Left ventricle myocardium inferior (tissue), 1 donor: ENCODE data around the gene KRT84. TPM values are rescaled to one million over a fixed set of nuclear protein-coding genes. Genes with fewer than 3 reads are reported as not detected.
A peak's percentile ranks its signal among the peaks of the same experiment; 100 is the strongest.

ENCODE experiments used
- DNase-seq: peaks from one replicate; pipeline ENCODE4 v3.0.0-alpha.2; 2020
- H3K27ac ChIP-seq: fragments of 200-600 bp; replicated peaks from 2 replicates; pipeline ENCODE4 v1.8.0; 2021
- H3K27me3 ChIP-seq: fragments of 200-600 bp; 2 replicates; pipeline ENCODE4 v1.8.0; 2021; ENCODE audit warnings: low read depth
- H3K36me3 ChIP-seq: fragments of 200-600 bp; 2 replicates; pipeline ENCODE4 v1.8.0; 2021
- H3K4me1 ChIP-seq: fragments of 200-600 bp; 2 replicates; pipeline ENCODE4 v1.8.0; 2021
- H3K4me3 ChIP-seq: fragments of 200-600 bp; 2 replicates; pipeline ENCODE4 v1.8.0; 2021; ENCODE audit warnings: mild to moderate bottlenecking, moderate library complexity
- H3K9me3 ChIP-seq: fragments of 200-600 bp; replicated peaks from 2 replicates; pipeline ENCODE4 v1.8.0; 2021
- intact Hi-C: fragments of 100-400 bp; cut with micrococcal nuclease; formaldehyde crosslinking; loops from one replicate; pipeline ENCODE4 v1.11.0; 2022
- total RNA-seq: library from RNA; stranded (reverse); fragmentation: NEBNext Ultra II Directional; extraction: Animal tissue kit (Norgen Biotek cat#: 25700); gene quantifications from one replicate; pipeline ENCODE4 v1.2.1, GENCODE V29; 2021
- TF ChIP-seq, protein P1 (sequence below): fragments of 200-600 bp; IDR thresholded peaks from 2 replicates; pipeline ENCODE4 v1.8.0; 2021; ENCODE audit warnings: antibody characterized with exemption, mild to moderate bottlenecking, borderline replicate concordance
- donor health status: DM: no; HTN: yes; CAD: no; lungs with severe emphysema.

Gene KRT84
- total RNA-seq, 1 donor from 2014 or later, result not detected

DNA sequence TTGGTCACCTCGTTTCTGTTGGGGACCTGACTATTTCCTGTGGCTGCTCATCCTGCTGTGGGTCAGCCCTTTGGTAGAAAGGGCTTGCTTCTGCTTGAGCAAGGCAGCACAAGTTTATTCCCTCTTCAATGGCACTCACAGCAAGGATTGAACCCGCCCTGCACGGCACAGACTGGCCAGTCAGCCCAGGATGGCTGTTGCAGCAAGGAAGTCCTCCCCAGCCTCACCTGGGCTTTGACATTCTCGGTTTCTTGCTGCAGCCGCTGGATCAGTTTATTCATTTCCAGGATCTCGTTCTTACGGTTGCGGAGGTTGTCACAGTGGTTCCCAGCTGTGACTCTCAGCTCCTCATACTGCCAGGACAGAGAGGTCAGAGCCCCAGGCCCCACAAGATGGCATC lies 11.2 kb upstream of the KRT84 start:
- DNase-seq, result no peak
- Histone ChIP-seq H3K36me3 (no peaks in the 10 kb centered on the region), H3K27me3 (peaks cover 66% of the 10 kb centered on the region), H3K9me3 (no peaks in the 10 kb centered on the region), H3K27ac (no peak overlapping the region), H3K4me3 (no peak overlapping the region), H3K4me1 (peaks cover 6% of the 10 kb centered on the region)
- TF ChIP-seq, protein P1, sequence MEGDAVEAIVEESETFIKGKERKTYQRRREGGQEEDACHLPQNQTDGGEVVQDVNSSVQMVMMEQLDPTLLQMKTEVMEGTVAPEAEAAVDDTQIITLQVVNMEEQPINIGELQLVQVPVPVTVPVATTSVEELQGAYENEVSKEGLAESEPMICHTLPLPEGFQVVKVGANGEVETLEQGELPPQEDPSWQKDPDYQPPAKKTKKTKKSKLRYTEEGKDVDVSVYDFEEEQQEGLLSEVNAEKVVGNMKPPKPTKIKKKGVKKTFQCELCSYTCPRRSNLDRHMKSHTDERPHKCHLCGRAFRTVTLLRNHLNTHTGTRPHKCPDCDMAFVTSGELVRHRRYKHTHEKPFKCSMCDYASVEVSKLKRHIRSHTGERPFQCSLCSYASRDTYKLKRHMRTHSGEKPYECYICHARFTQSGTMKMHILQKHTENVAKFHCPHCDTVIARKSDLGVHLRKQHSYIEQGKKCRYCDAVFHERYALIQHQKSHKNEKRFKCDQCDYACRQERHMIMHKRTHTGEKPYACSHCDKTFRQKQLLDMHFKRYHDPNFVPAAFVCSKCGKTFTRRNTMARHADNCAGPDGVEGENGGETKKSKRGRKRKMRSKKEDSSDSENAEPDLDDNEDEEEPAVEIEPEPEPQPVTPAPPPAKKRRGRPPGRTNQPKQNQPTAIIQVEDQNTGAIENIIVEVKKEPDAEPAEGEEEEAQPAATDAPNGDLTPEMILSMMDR, result no peak
- intact Hi-C loops, result no loop called here

DNA sequence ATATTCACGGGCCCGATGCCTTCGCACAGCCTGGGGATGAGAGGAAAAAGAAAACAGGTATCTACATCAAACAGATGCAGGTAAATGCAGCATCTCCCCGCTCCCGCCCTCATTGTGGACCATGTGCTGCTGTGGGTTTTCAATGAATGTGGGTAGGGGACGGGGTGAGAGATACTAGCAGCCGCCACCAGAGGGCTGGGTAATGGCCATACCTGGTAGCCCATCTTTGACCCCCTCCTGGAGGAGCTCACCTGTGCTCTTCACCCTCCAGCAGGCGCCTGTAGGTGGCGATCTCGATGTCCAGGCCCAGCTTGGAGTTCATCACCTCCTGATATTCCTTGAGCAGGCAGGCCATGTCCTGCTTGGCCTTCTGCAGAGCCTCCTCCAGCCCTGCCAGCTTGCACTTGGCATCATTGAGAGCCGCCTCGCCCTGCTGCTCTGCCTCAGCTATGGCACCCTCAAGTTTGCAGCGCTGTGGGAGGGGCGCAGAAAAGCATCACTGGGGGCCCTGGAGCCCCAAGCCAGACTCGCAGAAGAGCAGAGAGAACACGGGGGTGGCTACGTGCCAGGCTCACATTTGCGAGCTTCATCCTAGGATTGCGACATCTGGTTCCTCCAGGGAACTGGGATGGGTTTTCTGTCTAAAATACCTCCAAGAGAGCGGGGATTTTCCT lies 10.4 kb upstream of the KRT84 start:
- Histone ChIP-seq H3K27me3 (peaks cover 59% of the 10 kb centered on the region), H3K4me3 (no peak overlapping the region), H3K4me1 (peaks cover 12% of the 10 kb centered on the region), H3K27ac (no peak overlapping the region), H3K9me3 (no peaks in the 10 kb centered on the region), H3K36me3 (no peaks in the 10 kb centered on the region)
- TF ChIP-seq, protein P1, result peak; percentile 29
- DNase-seq, result no peak
- intact Hi-C loops, result no loop called here

DNA sequence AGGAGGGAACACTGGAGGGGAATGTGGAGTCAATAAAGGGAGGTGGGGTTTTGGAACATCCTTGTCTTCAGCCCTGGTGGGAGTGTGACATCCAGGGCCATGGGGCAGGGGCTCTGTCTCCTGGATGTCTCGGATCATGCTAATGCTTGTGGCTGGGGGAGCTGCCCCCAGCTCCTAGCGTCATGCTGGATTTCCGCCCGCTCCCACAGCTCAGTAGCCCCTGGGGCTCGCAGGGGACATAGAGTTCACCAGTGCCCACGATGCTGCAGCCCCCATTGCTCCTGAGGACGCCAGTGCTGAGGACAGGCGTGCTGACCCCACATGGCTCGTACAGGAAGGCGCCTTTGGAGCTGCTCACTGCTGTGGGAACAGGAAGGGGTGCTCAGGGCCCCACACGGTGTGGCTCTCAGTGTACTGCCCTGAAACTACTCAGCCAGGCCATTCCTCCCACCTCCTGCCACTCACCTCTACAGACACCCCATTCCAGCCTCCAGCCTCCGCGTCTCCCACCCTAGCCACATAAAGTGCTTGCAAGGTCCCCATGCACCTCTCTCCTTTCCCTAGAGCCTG lies 9.5 kb upstream of the KRT84 start:
- intact Hi-C loops, result no loop called here
- Histone ChIP-seq H3K27me3 (peaks cover 50% of the 10 kb centered on the region), H3K4me1 (peaks cover 12% of the 10 kb centered on the region), H3K27ac (no peak overlapping the region), H3K9me3 (no peaks in the 10 kb centered on the region), H3K4me3 (no peak overlapping the region), H3K36me3 (no peaks in the 10 kb centered on the region)
- TF ChIP-seq, protein P1, result no peak
- DNase-seq, result no peak

DNA sequence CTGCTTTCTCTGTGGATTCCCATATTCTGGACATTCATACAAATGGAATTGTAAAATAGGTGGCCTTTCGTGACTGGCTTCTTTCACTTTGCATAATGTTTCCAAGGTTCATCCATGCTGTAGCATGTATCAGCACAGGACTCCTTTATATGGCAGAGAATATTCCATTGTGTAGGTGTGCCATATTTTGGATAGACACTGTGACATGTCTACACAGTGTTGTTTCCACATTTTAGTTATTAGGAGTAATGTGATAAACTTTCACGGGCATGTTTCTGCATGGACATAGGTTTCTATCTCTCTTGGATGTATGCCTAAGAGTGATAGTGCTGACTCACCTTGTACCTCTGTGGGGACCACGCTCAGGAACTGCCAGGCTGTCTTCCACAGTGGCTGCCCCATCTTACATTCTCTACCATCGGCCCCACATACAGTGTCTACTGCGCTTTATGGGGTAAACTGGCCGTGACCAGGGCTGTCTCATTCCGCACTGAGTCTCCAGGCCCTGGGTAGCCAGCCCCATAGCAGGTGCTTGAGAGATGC lies 7.1 kb upstream of the KRT84 start:
- intact Hi-C loops, result no loop called here
- no peak for DNase-seq
- TF ChIP-seq, protein P1, result no peak

DNA sequence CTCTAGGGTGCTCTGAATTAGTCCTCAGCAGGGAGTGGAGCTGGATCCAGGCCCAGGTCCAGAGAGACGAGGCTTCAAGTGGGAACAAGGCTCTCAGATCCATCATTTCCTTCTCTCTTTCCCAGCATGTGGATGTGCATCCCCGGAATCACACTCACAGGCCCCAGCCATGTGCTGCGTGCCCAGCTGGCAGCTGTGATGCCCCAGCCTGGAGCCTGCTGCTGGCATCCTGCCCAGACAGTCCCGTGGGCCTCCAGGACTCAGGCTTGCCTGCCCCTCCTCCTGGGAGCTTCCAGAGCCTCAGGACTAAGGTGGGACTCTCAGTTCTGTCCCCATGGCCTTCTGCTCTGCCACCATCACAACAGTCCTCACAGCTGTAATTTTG lies 6.2 kb upstream of the KRT84 start:
- Histone ChIP-seq H3K27ac (peak overlapping the region; percentile 12), H3K4me1 (peaks cover 12% of the 10 kb centered on the region), H3K9me3 (no peaks in the 10 kb centered on the region), H3K4me3 (no peak overlapping the region), H3K27me3 (peaks cover 32% of the 10 kb centered on the region), H3K36me3 (no peaks in the 10 kb centered on the region)
- intact Hi-C loops, result no loop called here
- DNase-seq, result peak; percentile 78
- TF ChIP-seq, protein P1, result no peak

More for the DNA sequence above, 7.1 kb upstream of the KRT84 start:
- peaks cover 12% of the 10 kb centered on the region for H3K4me1 ChIP-seq
- no peaks in the 10 kb centered on the region for H3K36me3 ChIP-seq
- H3K4me3 ChIP-seq, result no peak overlapping the region
- peaks cover 41% of the 10 kb centered on the region for H3K27me3 ChIP-seq
- H3K9me3 ChIP-seq, result no peaks in the 10 kb centered on the region
- no peak overlapping the region for H3K27ac ChIP-seq
